ENCODE measurements around the gene CRYGD. TPM values are rescaled to one million over a fixed set of nuclear protein-coding genes. Genes with fewer than 3 reads are reported as not detected.

The CRYGD gene
- total and polyA plus RNA-seq, 2 of the 4 experiments (the other 2 are of a cell fraction) = not detected

- H3K9me3 ChIP-seq (ENCODE audit: control insufficient read depth, insufficient read depth, low read length) = no peaks in the 10 kb centered on the region
- no peaks in the 10 kb centered on the region for H3K4me1 ChIP-seq (ENCODE audit: control insufficient read depth, insufficient read depth, low read length)
- H3K79me1 ChIP-seq (ENCODE audit: low read depth in 1 of 2, low read length in 2 of 2) = no peaks in the 10 kb centered on the region
- no peak overlapping the region for H3K14ac ChIP-seq (replicated peaks; ENCODE audit: low read depth, low read length)
- no peak overlapping the region for H2BK5ac ChIP-seq (ENCODE audit: low read depth, low read length, poor library complexity, severe bottlenecking)
- ATAC-seq (ENCODE audit: low read depth) = no peak
- H2AK9ac ChIP-seq (replicated peaks; ENCODE audit: low read depth, low read length, poor library complexity) = no peak overlapping the region
- no peak overlapping the region for H4K5ac ChIP-seq (ENCODE audit: low read depth, low read length)
- no peak overlapping the region for H3K23ac ChIP-seq (ENCODE audit: low read depth, low read length)
- H3K27ac ChIP-seq (ENCODE audit: insufficient read depth, low read length) = no peak overlapping the region
- CTCF ChIA-PET = interaction anchor here (0.6 to 1.1 kb wide), 3 partner anchors 14 to 397 kb away, joined by 3 to 7 read pairs (median 3); no protein-coding TSS in a partner anchor
- H3K27me3 ChIP-seq (ENCODE audit: control insufficient read depth, insufficient read depth, low read length) = 0 out of 2 replicates have a peak, but pooled peaks cover 3% of the 10 kb centered on the region
- H2AFZ ChIP-seq (replicated peaks; ENCODE audit: low read length, poor library complexity) = no peak overlapping the region
- no peak overlapping the region for H3K4ac ChIP-seq (ENCODE audit: low read depth, low read length)
- H3K56ac ChIP-seq (ENCODE audit: extremely low read depth, insufficient read depth, low read length) = no peak overlapping the region
- 40% methylated on average over 3 of the region's 14 CpGs; no CpG with 5 or more reads in 1 of the 2 experiments for WGBS, 2 experiments (ENCODE audit: extremely low coverage in 2 of 2, insufficient read length in 1 of 2)
- DNase-seq = no peak
- no peaks in the 10 kb centered on the region for H3K36me3 ChIP-seq (ENCODE audit: control insufficient read depth, insufficient read depth, low read length)
- no TSS peak for BruUV-seq (replicated peaks)
- dilution Hi-C loops (cut with HindIII; ENCODE audit: low sequenced_read_pairs, unreplicated experiment) = no loop called here
- H4K20me1 ChIP-seq (ENCODE audit: insufficient read depth, low read length) = no peaks in the 10 kb centered on the region
- no peak overlapping the region for H3K18ac ChIP-seq (ENCODE audit: low read depth, low read length)
- no peaks in the 10 kb centered on the region for H3K9me1 ChIP-seq (ENCODE audit: insufficient read depth, low read length)
- H3K4me2 ChIP-seq (ENCODE audit: low read depth, low read length) = no peak overlapping the region
- no peak overlapping the region for H2BK15ac ChIP-seq (ENCODE audit: low read depth, low read length)
- intact Hi-C loops (cut with micrococcal nuclease) = no loop called here
- POLR2A ChIA-PET (ENCODE audit: unreplicated experiment) = no interaction called here
- no peak overlapping the region for H4K8ac ChIP-seq (ENCODE audit: low read depth in 2 of 2, low read length in 2 of 2)
- in situ Hi-C loops (cut with MboI; ENCODE audit: low sequenced_read_pairs) = no loop called here
- H2BK120ac ChIP-seq (ENCODE audit: low read depth, low read length) = no peak overlapping the region
- H2BK20ac ChIP-seq (ENCODE audit: low read depth, low read length) = no peak overlapping the region
- H3K9ac ChIP-seq (ENCODE audit: low read depth, low read length) = no peak overlapping the region
- H3K4me3 ChIP-seq (ENCODE audit: insufficient read depth, low read depth, low read length) = no peak overlapping the region
- H2AK5ac ChIP-seq (ENCODE audit: low read depth, low read length) = no peak overlapping the region
- no peak overlapping the region for H4K91ac ChIP-seq (ENCODE audit: insufficient read depth, low read depth, low read length)
- TF ChIP-seq RAD21 (IDR thresholded peaks at IDR 0.05; ENCODE audit: low read length) (no peak), FOS (IDR thresholded peaks at IDR 0.05; ENCODE audit: low read depth, low read length) (no peak), CEBPB (IDR thresholded peaks at IDR 0.05; ENCODE audit: low read depth, low read length) (no peak), ELK1 (IDR thresholded peaks at IDR 0.05; ENCODE audit: borderline replicate concordance, low read depth, low read length) (no peak), BHLHE40 (IDR thresholded peaks at IDR 0.05; ENCODE audit: low read depth, low read length) (no peak), RFX5 (IDR thresholded peaks at IDR 0.05; ENCODE audit: low read depth, low read length) (no peak), CHD1 (IDR thresholded peaks at IDR 0.05; ENCODE audit: low read depth, low read length) (no peak), SMC3 (IDR thresholded peaks at IDR 0.05; ENCODE audit: low read depth, low read length) (no peak), MXI1 (IDR thresholded peaks at IDR 0.05; ENCODE audit: borderline replicate concordance, low read depth, low read length) (no peak), MAZ (IDR thresholded peaks at IDR 0.05; ENCODE audit: borderline replicate concordance, low read depth, low read length) (no peak), MAFK (IDR thresholded peaks at IDR 0.05; ENCODE audit: low read depth, low read length) (no peak), POLR2A (IDR thresholded peaks at IDR 0.05; ENCODE audit: low read depth, low read length) (no peak), RCOR1 (IDR thresholded peaks at IDR 0.05; ENCODE audit: insufficient replicate concordance, low read length) (no peak)
- TF ChIP-seq, protein P1, sequence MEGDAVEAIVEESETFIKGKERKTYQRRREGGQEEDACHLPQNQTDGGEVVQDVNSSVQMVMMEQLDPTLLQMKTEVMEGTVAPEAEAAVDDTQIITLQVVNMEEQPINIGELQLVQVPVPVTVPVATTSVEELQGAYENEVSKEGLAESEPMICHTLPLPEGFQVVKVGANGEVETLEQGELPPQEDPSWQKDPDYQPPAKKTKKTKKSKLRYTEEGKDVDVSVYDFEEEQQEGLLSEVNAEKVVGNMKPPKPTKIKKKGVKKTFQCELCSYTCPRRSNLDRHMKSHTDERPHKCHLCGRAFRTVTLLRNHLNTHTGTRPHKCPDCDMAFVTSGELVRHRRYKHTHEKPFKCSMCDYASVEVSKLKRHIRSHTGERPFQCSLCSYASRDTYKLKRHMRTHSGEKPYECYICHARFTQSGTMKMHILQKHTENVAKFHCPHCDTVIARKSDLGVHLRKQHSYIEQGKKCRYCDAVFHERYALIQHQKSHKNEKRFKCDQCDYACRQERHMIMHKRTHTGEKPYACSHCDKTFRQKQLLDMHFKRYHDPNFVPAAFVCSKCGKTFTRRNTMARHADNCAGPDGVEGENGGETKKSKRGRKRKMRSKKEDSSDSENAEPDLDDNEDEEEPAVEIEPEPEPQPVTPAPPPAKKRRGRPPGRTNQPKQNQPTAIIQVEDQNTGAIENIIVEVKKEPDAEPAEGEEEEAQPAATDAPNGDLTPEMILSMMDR (conservative IDR thresholded peaks at IDR 0.05; ENCODE audit: low read depth, low read length) = no peak
- TF ChIP-seq, protein P2, sequence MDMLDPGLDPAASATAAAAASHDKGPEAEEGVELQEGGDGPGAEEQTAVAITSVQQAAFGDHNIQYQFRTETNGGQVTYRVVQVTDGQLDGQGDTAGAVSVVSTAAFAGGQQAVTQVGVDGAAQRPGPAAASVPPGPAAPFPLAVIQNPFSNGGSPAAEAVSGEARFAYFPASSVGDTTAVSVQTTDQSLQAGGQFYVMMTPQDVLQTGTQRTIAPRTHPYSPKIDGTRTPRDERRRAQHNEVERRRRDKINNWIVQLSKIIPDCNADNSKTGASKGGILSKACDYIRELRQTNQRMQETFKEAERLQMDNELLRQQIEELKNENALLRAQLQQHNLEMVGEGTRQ (IDR thresholded peaks at IDR 0.05; ENCODE audit: low read depth, low read length) = no peak
Measured at GRCh38 chr2:208142925-208143799, 18.8 kb upstream of the CRYGD start.

Data from IMR-90 (cell line).